PFSK-1 (cell line): ENCODE data around the gene SELENOI.

ENCODE experiments used
- POLR2AphosphoS5 ChIP-seq: IDR thresholded peaks from 2 replicates; pipeline ENCODE4 v1.6.1; 2012; ENCODE audit warnings: low read depth, mild to moderate bottlenecking, control low read depth, low read length, moderate library complexity
- SIN3A ChIP-seq: IDR thresholded peaks from 2 replicates; pipeline ENCODE4 v1.6.1; 2012; ENCODE audit warnings: mild to moderate bottlenecking, low read length, moderate library complexity, borderline replicate concordance; ENCODE audit not compliant: insufficient read depth
- TAF1 ChIP-seq: IDR thresholded peaks from 2 replicates; pipeline ENCODE4 v1.6.1; 2012; ENCODE audit warnings: low read length, control low read depth, borderline replicate concordance; ENCODE audit not compliant: insufficient read depth
- TF ChIP-seq, protein P1 (sequence below), 2 experiments: IDR thresholded peaks; 2 replicates each; pipeline versions ENCODE4 v1.6.1 to v1.8.0; 2011 to 2012; ENCODE audit warnings: low read depth in 2 of 2, low read length in 2 of 2, control low read depth in 1 of 2, inconsistent platforms in 1 of 2, mild to moderate bottlenecking in 1 of 2, moderate library complexity in 1 of 2; ENCODE audit not compliant: insufficient read depth in 1 of 2

DNA sequence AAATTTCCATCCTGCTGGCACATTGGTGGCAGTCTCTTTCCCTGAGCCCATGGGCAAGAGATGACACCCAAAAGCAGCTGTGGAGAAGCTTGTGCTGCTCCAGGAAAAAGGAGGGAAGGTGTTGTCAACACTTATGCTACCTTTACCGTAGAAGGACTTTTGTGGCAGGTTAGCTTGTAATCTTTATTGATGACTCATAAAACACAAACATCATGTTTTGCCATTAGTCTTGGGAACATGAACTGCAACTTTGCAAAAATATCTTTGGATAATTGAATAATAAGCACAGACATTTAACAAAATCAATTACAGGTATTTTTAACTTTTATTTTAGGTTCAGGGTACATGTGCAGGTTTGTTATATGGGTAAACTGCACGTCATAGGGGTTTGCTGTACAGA, 89.2 kb downstream of the SELENOI start:
- TF ChIP-seq, protein P1, sequence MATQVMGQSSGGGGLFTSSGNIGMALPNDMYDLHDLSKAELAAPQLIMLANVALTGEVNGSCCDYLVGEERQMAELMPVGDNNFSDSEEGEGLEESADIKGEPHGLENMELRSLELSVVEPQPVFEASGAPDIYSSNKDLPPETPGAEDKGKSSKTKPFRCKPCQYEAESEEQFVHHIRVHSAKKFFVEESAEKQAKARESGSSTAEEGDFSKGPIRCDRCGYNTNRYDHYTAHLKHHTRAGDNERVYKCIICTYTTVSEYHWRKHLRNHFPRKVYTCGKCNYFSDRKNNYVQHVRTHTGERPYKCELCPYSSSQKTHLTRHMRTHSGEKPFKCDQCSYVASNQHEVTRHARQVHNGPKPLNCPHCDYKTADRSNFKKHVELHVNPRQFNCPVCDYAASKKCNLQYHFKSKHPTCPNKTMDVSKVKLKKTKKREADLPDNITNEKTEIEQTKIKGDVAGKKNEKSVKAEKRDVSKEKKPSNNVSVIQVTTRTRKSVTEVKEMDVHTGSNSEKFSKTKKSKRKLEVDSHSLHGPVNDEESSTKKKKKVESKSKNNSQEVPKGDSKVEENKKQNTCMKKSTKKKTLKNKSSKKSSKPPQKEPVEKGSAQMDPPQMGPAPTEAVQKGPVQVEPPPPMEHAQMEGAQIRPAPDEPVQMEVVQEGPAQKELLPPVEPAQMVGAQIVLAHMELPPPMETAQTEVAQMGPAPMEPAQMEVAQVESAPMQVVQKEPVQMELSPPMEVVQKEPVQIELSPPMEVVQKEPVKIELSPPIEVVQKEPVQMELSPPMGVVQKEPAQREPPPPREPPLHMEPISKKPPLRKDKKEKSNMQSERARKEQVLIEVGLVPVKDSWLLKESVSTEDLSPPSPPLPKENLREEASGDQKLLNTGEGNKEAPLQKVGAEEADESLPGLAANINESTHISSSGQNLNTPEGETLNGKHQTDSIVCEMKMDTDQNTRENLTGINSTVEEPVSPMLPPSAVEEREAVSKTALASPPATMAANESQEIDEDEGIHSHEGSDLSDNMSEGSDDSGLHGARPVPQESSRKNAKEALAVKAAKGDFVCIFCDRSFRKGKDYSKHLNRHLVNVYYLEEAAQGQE (IDR thresholded peaks at IDR 0.05; ENCODE audit: insufficient read depth in 1 of 2, low read depth in 2 of 2, low read length in 2 of 2) = no peak
- TF ChIP-seq POLR2AphosphoS5 = no peak
- no peak for TF ChIP-seq TAF1
- TF ChIP-seq SIN3A = no peak
